Activated naive CD4-positive, alpha-beta T cell treated with anti-CD3 and anti-CD28 coated beads, Interleukin-2, amount 50 U/mL, for 24 hours (primary cell): ENCODE data around the gene RAPGEF3.
A peak's percentile ranks its signal among the peaks of the same experiment; 100 is the strongest.

Source experiments
- H3K27ac Mint-ChIP-seq: one replicate; pipeline ENCODE4 v1.8.0; 2021; ENCODE audit warnings: mild to moderate bottlenecking, mixed read lengths
- H3K27me3 Mint-ChIP-seq: one replicate; pipeline ENCODE4 v1.8.0; 2021; ENCODE audit warnings: mixed read lengths
- H3K36me3 Mint-ChIP-seq: one replicate; pipeline ENCODE4 v1.8.0; 2021; ENCODE audit warnings: mixed read lengths
- H3K4me1 Mint-ChIP-seq: one replicate; pipeline ENCODE4 v1.8.0; 2021; ENCODE audit warnings: mixed read lengths
- H3K4me3 Mint-ChIP-seq: one replicate; pipeline ENCODE4 v1.8.0; 2021; ENCODE audit warnings: mild to moderate bottlenecking, mixed read lengths
- H3K9me3 Mint-ChIP-seq: one replicate; pipeline ENCODE4 v1.8.0; 2021; ENCODE audit warnings: mixed read lengths

RAPGEF3 gene

DNA sequence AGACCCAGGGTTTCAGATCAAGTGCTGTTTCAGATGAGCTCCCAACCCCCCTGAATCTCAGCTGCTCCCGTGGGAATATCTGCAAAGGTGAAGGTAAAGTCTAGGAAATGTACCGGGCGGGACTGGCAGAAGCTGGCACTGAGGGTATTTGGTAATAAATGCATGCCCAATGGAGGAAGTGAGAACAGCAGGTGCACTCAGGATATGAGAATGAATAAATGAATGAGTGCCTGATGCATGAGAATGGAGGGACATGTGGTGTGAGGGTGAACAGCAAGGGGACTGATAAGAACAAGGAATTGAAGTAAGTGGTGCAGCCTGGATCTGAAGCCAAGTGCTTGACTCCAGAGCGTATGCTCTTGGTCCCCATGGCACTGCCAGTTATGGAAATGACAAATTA, 11.6 kb downstream of the RAPGEF3 start:
- Mint-ChIP-seq H3K27me3 (no peaks in the 10 kb centered on the region), H3K9me3 (no peaks in the 10 kb centered on the region), H3K4me1 (peaks cover 4% of the 10 kb centered on the region), H3K4me3 (no peak overlapping the region), H3K27ac (no peak overlapping the region), H3K36me3 (no peaks in the 10 kb centered on the region)

GRCh38 chr12:47746523-47746922, 12.2 kb downstream of the RAPGEF3 start:
- Mint-ChIP-seq H3K4me3 (no peak overlapping the region), H3K27ac (no peak overlapping the region), H3K9me3 (no peaks in the 10 kb centered on the region), H3K4me1 (peaks cover 10% of the 10 kb centered on the region), H3K36me3 (no peaks in the 10 kb centered on the region), H3K27me3 (no peaks in the 10 kb centered on the region)

- no peak overlapping the region for H3K27ac Mint-ChIP-seq
- no peak overlapping the region for H3K4me3 Mint-ChIP-seq
- H3K27me3 Mint-ChIP-seq: no peaks in the 10 kb centered on the region
These were observed 12.6 kb downstream of the RAPGEF3 start for GRCh38 chr12:47746073-47746472.

GRCh38 chr12:47745485-47746041, 13.1 kb downstream of the RAPGEF3 start:
- H3K27ac Mint-ChIP-seq: no peak overlapping the region
- H3K9me3 Mint-ChIP-seq: no peaks in the 10 kb centered on the region
- H3K36me3 Mint-ChIP-seq: no peaks in the 10 kb centered on the region
- no peaks in the 10 kb centered on the region for H3K27me3 Mint-ChIP-seq
- no peak overlapping the region for H3K4me3 Mint-ChIP-seq
- peaks cover 16% of the 10 kb centered on the region for H3K4me1 Mint-ChIP-seq

More at GRCh38 chr12:47746073-47746472, 12.6 kb downstream of the RAPGEF3 start:
- Mint-ChIP-seq H3K9me3 (no peaks in the 10 kb centered on the region), H3K36me3 (no peaks in the 10 kb centered on the region), H3K4me1 (peaks cover 15% of the 10 kb centered on the region)

- Mint-ChIP-seq H3K4me3 (no peak overlapping the region), H3K36me3 (no peaks in the 10 kb centered on the region), H3K27me3 (no peaks in the 10 kb centered on the region), H3K9me3 (no peaks in the 10 kb centered on the region), H3K4me1 (peaks cover 19% of the 10 kb centered on the region), H3K27ac (no peak overlapping the region)
These were observed 13.8 kb downstream of the RAPGEF3 start for GRCh38 chr12:47744778-47745436.

- H3K36me3 Mint-ChIP-seq: no peaks in the 10 kb centered on the region
- H3K27me3 Mint-ChIP-seq: no peaks in the 10 kb centered on the region
- no peak overlapping the region for H3K4me3 Mint-ChIP-seq
- H3K9me3 Mint-ChIP-seq: no peaks in the 10 kb centered on the region
- peaks cover 25% of the 10 kb centered on the region for H3K4me1 Mint-ChIP-seq
- H3K27ac Mint-ChIP-seq: no peak overlapping the region
These were observed 14.6 kb downstream of the RAPGEF3 start for GRCh38 chr12:47744005-47744651.

DNA sequence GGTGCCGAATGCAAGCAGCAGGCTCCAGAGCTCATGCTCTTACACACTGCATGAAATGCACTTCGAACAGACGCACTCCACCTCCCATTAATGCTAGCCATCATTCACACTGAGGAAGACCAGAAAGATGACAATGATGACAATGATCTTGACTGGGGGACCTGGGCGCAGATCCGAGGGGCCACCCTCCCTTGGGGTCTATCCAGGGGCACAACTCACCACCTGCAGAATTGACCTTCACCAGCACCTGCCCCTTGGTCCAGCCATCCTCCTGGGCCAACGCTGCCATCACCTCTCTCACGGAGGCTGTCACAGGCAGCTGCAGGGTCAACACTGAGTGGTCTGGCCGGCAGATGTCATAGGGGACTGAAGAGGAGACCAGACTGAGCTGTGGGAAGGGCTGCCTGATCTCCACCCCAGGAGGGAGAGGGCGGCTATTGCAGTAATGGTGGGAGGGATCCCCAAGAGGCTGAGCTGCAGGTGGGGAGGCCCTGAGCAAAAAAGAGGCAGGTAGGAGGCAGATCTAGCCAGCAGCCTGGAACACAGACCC, 15.3 kb downstream of the RAPGEF3 start:
- Mint-ChIP-seq H3K27ac (no peak overlapping the region), H3K27me3 (no peaks in the 10 kb centered on the region), H3K36me3 (no peaks in the 10 kb centered on the region), H3K4me1 (peaks cover 25% of the 10 kb centered on the region), H3K4me3 (no peak overlapping the region), H3K9me3 (no peaks in the 10 kb centered on the region)

- H3K4me1 Mint-ChIP-seq: peaks cover 25% of the 10 kb centered on the region
- no peak overlapping the region for H3K4me3 Mint-ChIP-seq
- H3K27me3 Mint-ChIP-seq: no peaks in the 10 kb centered on the region
- H3K36me3 Mint-ChIP-seq: no peaks in the 10 kb centered on the region
- H3K27ac Mint-ChIP-seq: no peak overlapping the region
- no peaks in the 10 kb centered on the region for H3K9me3 Mint-ChIP-seq
These were observed 16.3 kb downstream of the RAPGEF3 start for GRCh38 chr12:47742253-47742825.

- no peak overlapping the region for H3K4me3 Mint-ChIP-seq
- no peaks in the 10 kb centered on the region for H3K27me3 Mint-ChIP-seq
- peaks cover 25% of the 10 kb centered on the region for H3K4me1 Mint-ChIP-seq
- peak overlapping the region; percentile 75 for H3K27ac Mint-ChIP-seq
- H3K36me3 Mint-ChIP-seq: no peaks in the 10 kb centered on the region
- no peaks in the 10 kb centered on the region for H3K9me3 Mint-ChIP-seq
These were observed 17.4 kb downstream of the RAPGEF3 start for GRCh38 chr12:47741340-47741703.

DNA sequence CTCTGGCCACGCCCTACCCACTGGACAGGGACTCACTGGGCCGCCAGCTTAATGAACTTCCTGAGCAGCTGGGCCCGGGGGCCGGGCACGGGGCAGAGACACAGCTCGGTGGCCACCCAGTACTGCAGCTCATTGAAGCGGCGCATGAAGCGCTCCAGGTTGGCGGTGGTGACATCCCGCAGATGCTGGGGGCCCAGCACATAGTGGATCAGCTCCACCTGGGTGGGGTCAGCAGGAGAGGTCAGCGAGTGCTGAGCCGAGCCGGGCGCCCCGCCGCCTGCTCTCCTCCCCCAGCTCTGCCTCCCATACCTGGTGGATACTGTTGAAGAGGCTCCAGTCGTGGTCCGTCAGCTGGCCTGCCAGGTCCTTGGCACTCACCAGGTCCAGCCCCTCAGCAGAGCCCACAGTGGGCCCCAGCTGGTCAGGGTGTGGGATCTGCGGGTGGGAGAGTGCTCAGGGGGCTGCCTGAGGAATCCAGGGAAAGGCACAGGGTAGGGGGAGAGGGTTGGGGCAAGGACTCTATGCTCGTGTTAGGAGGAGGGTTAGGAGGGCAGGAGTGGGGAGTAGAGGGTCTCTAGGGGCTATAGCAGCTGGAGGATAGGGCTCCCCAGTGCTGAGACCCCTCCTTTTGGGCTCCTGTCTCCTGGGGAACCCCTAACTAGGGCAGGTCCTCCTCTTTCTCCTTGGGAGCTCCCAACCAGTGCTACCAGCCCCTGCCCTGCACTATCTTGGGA, 17.9 kb downstream of the RAPGEF3 start:
- no peaks in the 10 kb centered on the region for H3K27me3 Mint-ChIP-seq
- no peaks in the 10 kb centered on the region for H3K9me3 Mint-ChIP-seq
- no peaks in the 10 kb centered on the region for H3K36me3 Mint-ChIP-seq
- no peak overlapping the region for H3K27ac Mint-ChIP-seq
- H3K4me3 Mint-ChIP-seq: no peak overlapping the region
- H3K4me1 Mint-ChIP-seq: peaks cover 25% of the 10 kb centered on the region

GRCh38 chr12:47739979-47740378, 18.7 kb downstream of the RAPGEF3 start:
- Mint-ChIP-seq H3K27me3 (no peaks in the 10 kb centered on the region), H3K9me3 (no peaks in the 10 kb centered on the region), H3K4me1 (peaks cover 25% of the 10 kb centered on the region), H3K4me3 (peak overlapping the region; percentile 7), H3K27ac (peak overlapping the region; percentile 59), H3K36me3 (no peaks in the 10 kb centered on the region)

GRCh38 chr12:47739297-47739696, 19.4 kb downstream of the RAPGEF3 start:
- no peaks in the 10 kb centered on the region for H3K36me3 Mint-ChIP-seq
- no peaks in the 10 kb centered on the region for H3K27me3 Mint-ChIP-seq
- peaks cover 25% of the 10 kb centered on the region for H3K4me1 Mint-ChIP-seq
- no peak overlapping the region for H3K27ac Mint-ChIP-seq
- no peaks in the 10 kb centered on the region for H3K9me3 Mint-ChIP-seq
- H3K4me3 Mint-ChIP-seq: no peak overlapping the region

DNA sequence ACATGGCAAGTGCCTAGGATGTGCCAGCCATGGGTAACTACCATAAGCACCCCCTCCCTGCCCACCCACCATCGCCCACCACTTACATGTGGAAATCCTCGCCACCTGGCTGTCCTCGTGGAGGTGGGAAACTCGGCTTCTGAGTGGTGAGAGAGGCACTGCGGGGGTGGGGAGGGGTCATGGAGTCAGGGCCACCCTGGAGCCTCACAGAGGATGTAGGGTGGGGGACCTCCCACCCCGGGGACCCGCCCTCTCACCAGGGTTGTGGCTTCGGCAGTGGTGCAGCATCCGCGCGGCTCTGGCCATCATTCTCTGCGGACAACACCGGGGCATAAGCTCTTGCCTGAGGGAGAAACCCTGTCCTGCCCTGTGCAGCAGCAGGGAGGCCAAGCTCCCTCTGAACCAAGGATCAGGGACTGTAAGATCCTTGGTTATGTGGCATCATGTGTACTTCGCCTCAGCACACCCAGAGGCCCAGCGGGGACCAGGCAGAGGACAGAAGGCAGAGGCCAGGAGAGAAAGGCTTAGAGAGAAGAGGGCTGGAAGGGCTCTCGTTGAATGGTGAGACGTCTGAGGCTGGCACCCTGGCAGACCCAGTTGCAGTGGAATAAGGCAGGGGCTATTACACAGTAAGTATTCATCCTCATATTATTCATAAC, 20.6 kb downstream of the RAPGEF3 start:
- Mint-ChIP-seq H3K27ac (no peak overlapping the region), H3K4me1 (peaks cover 25% of the 10 kb centered on the region), H3K27me3 (no peaks in the 10 kb centered on the region), H3K4me3 (no peak overlapping the region), H3K9me3 (no peaks in the 10 kb centered on the region), H3K36me3 (no peaks in the 10 kb centered on the region)

DNA sequence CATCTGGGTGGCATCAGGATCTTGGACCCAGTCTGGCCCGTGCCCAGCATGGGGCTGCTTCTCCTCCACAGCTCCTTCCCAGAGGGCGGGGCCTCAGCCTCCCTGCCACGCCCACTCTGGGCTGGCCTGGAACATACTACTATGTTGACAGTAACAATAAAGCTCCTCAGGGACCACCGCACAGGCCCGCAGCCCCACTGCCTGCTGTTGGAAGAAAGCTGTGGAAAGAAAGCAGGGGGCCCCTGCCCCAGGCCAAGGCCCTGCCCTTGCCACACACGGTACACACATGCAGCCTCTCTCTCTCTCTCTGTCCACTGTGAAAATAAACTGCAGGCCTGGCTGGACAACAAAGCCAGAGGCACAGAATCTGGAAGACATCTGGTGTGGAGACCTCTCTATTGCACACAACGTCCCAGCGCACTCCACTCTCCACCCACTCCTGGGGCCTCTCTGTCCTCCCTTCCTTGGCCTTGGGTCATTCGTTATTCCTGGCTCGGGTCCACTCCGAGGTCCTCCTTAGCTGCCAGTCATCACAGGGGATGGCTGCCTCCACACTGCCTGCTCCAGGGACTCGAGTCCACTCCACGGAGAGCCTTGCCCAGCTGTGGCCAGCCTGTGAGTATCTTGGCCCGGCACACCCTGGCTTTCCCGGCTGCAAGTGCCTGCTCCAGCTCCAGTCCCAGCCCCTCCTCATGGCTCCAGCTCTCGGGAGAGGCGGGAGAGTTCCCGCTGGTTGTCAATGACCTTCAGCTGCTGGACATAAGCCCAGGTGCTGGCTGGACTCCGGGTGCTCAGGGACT, 21.6 kb downstream of the RAPGEF3 start:
- Mint-ChIP-seq H3K36me3 (no peaks in the 10 kb centered on the region), H3K27ac (no peak overlapping the region), H3K4me3 (no peak overlapping the region), H3K9me3 (no peaks in the 10 kb centered on the region), H3K4me1 (peaks cover 21% of the 10 kb centered on the region), H3K27me3 (no peaks in the 10 kb centered on the region)
